SK-N-SH (cell line): Measurements from ENCODE around the gene PIAS1. TPM values are rescaled to one million over a fixed set of nuclear protein-coding genes. Genes with fewer than 3 reads are reported as not detected.
"Not testable (repeated sequence)": the region's sequence is repeated elsewhere in the genome, so short reads cannot be mapped to it uniquely, and the experiment has no call there.

Experiments
- CTCF ChIA-PET: fragments of 300-600, 350-600 bp; formaldehyde crosslinking; extraction: SDS; loops from one replicate; lab custom pipeline; 2021; lab: Yijun Ruan, JAX
- POLR2A ChIA-PET: fragments of 350-600 bp; sonication (Branson Sonifier 250); formaldehyde crosslinking; extraction: SDS; loops from one replicate; lab custom pipeline; 2020; ENCODE audit warnings: antibody characterized with exemption, inconsistent platforms; lab: Yijun Ruan, JAX
- DNase-seq: peaks from one replicate; pipeline ENCODE4 v3.0.0; 2012
- H2AFZ ChIP-seq: fragments of 200-600 bp; sonication (generic); 2 replicates; pipeline ENCODE4 v1.8.1; 2016; ENCODE audit warnings: antibody characterized with exemption, mild to moderate bottlenecking, low read depth
- H3F3A ChIP-seq: fragments of 200-600 bp; sonication (generic); replicated peaks from 2 replicates; pipeline ENCODE3; 2016; ENCODE audit warnings: antibody characterized with exemption, mild to moderate bottlenecking; ENCODE audit not compliant: insufficient read depth
- H3K27ac ChIP-seq, 2 experiments: fragments of 200-500 bp in 1 of 2; fragments of 200-600 bp in 1 of 2; sonication (Bioruptor generic) in 1 of 2; sonication (generic), shearing (Covaris generic) in 1 of 2; 2 replicates each; pipeline versions ENCODE4 v1.5.1 to v1.6.1; 2014 to 2016; ENCODE audit warnings: low read depth in 2 of 2, inconsistent platforms in 1 of 2, low read length in 1 of 2, mild to moderate bottlenecking in 1 of 2, mixed read lengths in 1 of 2
- H3K27me3 ChIP-seq: fragments of 200-600 bp; sonication (generic), shearing (Covaris generic); 2 replicates; pipeline ENCODE4 v1.6.1; 2016; ENCODE audit warnings: mixed run types; ENCODE audit not compliant: insufficient read depth
- H3K36me3 ChIP-seq, 2 experiments: fragments of 200-500 bp in 1 of 2; fragments of 200-600 bp in 1 of 2; sonication (Bioruptor generic) in 1 of 2; sonication (generic) in 1 of 2; replicated peaks in 1 of 2; 2 replicates each; pipeline versions ENCODE3 to v1.5.1; 2014 to 2016; ENCODE audit warnings: low read length in 1 of 2, mild to moderate bottlenecking in 1 of 2; ENCODE audit not compliant: insufficient read depth in 2 of 2, control insufficient read depth in 1 of 2
- H3K4me1 ChIP-seq, 2 experiments: fragments of 200-500 bp in 1 of 2; fragments of 200-600 bp in 1 of 2; sonication (Bioruptor generic) in 1 of 2; sonication (generic), shearing (Covaris generic) in 1 of 2; 2 replicates each; pipeline versions ENCODE4 v1.5.1 to v1.6.1; 2014 to 2016; ENCODE audit warnings: low read depth in 1 of 2, low read length in 1 of 2, mixed run types in 1 of 2; ENCODE audit not compliant: insufficient read depth in 2 of 2, control insufficient read depth in 1 of 2
- H3K4me2 ChIP-seq: fragments of 200-600 bp; sonication (generic), shearing (Covaris generic); 2 replicates; pipeline ENCODE4 v1.6.1; 2017; ENCODE audit warnings: mixed run types
- H3K4me3 ChIP-seq, 2 experiments: fragments of 200-500 bp in 1 of 2; fragments of 200-600 bp in 1 of 2; sonication (Bioruptor generic) in 1 of 2; sonication (generic), shearing (Covaris generic) in 1 of 2; 2 replicates each; pipeline versions ENCODE4 v1.5.1 to v1.8.1; 2014 to 2016; ENCODE audit warnings: low read depth in 2 of 2, inconsistent platforms in 1 of 2, low read length in 1 of 2, mild to moderate bottlenecking in 1 of 2, mixed read lengths in 1 of 2, moderate library complexity in 1 of 2
- H3K79me2 ChIP-seq: fragments of 200-600 bp; sonication (generic); 2 replicates; pipeline ENCODE4 v1.8.1; 2017; ENCODE audit warnings: mild to moderate bottlenecking; ENCODE audit not compliant: insufficient read depth
- H3K9ac ChIP-seq: fragments of 200-600 bp; sonication (generic); 2 replicates; pipeline ENCODE4 v1.6.1; 2017; ENCODE audit warnings: mixed run types
- H3K9me2 ChIP-seq: fragments of 200-600 bp; sonication (generic); 2 replicates; pipeline ENCODE4 v1.6.1; 2017; ENCODE audit warnings: mixed run types
- H3K9me3 ChIP-seq: fragments of 200-600 bp; sonication (generic); 2 replicates; pipeline ENCODE4 v1.6.1; 2017; ENCODE audit warnings: mixed run types, mild to moderate bottlenecking, moderate library complexity
- H4K20me1 ChIP-seq: fragments of 200-600 bp; sonication (generic); 2 replicates; pipeline ENCODE4 v1.6.1; 2017; ENCODE audit warnings: mild to moderate bottlenecking, mixed run types; ENCODE audit not compliant: insufficient read depth
- FOXJ3 ChIP-seq: sonication (generic); formaldehyde crosslinking; IDR thresholded peaks from 2 replicates; pipeline ENCODE4 v1.5.1; 2020; ENCODE audit warnings: mild to moderate bottlenecking, missing genetic modification reagents
- GABPA ChIP-seq: IDR thresholded peaks from 2 replicates; pipeline ENCODE4 v1.4.0; 2012; ENCODE audit warnings: low read depth, mild to moderate bottlenecking
- RFX5 ChIP-seq: IDR thresholded peaks from 2 replicates; pipeline ENCODE4 v1.6.1; 2012; ENCODE audit warnings: mild to moderate bottlenecking, improper control_type of control experiment, low read length
- RXRA ChIP-seq: IDR thresholded peaks from 2 replicates; pipeline ENCODE4 v1.4.0; 2012; ENCODE audit warnings: low read depth, mild to moderate bottlenecking, borderline replicate concordance
- SIN3A ChIP-seq: IDR thresholded peaks from 2 replicates; pipeline ENCODE4 v1.6.1; 2012; ENCODE audit warnings: low read depth, mild to moderate bottlenecking, low read length, moderate library complexity, borderline replicate concordance
- SMC3 ChIP-seq: IDR thresholded peaks from 2 replicates; pipeline ENCODE4 v1.6.1; 2012; ENCODE audit warnings: low read depth, low read length, improper control_type of control experiment
- TEAD4 ChIP-seq: IDR thresholded peaks from 2 replicates; pipeline ENCODE4 v1.4.0; 2012; ENCODE audit warnings: mild to moderate bottlenecking, borderline replicate concordance; ENCODE audit not compliant: insufficient read depth
- WGBS: methylation state at CpG from one replicate; pipeline ENCODE4 v1.1.6; 2017; ENCODE audit warnings: low lambda C conversion rate; 5-methylcytosine and 5-hydroxymethylcytosine counted together
- polyA plus RNA-seq, 3 experiments: library from polyadenylated mRNA; depleted of rRNA; stranded (reverse); fragments of >200 nt; gene quantifications; 2 replicates each; pipeline ENCODE4 v1.2.3, GENCODE V29; 2012
- TF ChIP-seq, protein P1 (sequence below): fragments of 150-350 bp; IDR thresholded peaks from 2 replicates; pipeline ENCODE4 v1.6.1; 2016; ENCODE audit warnings: mild to moderate bottlenecking, low read depth, low read length
- TF ChIP-seq, protein P2 (sequence below): IDR thresholded peaks from 2 replicates; pipeline ENCODE4 v1.4.0; 2012; ENCODE audit warnings: low read depth, borderline replicate concordance
- TF ChIP-seq, protein P3 (sequence below): IDR thresholded peaks from 2 replicates; pipeline ENCODE4 v1.4.0; 2012; ENCODE audit warnings: low read depth, borderline replicate concordance

Gene PIAS1
- polyA plus RNA-seq, 1 of the 3 experiments (the other 2 are of a cell fraction) = 9.0 TPM

DNA sequence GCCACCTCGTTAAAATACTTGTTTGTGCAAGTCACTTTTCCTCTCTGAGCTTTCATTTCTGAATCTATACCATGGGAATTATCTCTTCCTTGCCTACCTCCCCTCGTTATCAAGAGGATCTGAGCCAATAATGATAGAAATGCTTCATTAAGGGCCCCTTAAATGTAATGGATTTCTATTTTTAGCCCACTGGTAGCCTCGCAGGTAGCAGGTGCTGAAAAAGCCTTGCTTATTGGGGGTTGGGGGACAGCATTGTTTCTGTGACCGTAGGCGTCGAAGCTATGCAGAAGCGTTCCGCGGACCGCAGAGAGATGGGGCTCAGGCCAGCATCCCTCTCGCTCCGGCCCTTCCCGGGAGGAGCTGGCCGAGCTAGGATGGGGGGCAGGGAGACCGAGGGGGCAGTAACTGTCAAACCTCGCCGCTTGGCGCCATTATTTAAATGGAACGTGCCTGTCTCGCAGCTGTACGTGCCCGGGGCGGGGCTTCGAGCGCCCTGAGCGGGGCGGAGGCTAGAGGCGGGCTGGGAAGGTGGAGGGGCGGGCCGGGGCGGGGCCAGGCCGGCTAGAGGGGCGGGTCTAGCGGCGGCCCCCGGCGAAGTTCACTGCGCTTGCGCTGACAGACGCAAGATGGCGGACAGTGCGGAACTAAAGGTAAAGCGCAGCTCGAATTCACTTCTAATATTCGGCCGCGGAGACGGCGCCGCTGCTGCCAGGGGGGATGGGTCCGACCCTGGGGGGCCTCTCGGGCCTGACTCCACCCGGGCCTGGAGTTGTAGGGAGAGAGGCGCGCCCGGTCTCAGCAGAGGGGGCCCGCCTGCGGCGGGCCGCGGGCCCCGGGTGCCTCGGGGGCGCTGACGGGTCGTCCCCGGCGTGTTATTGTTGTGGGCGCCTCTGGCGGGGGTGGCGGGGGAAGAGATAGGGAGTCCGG lies at the start of gene PIAS1 (continued):
- TF ChIP-seq, protein P1, sequence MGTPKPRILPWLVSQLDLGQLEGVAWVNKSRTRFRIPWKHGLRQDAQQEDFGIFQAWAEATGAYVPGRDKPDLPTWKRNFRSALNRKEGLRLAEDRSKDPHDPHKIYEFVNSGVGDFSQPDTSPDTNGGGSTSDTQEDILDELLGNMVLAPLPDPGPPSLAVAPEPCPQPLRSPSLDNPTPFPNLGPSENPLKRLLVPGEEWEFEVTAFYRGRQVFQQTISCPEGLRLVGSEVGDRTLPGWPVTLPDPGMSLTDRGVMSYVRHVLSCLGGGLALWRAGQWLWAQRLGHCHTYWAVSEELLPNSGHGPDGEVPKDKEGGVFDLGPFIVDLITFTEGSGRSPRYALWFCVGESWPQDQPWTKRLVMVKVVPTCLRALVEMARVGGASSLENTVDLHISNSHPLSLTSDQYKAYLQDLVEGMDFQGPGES = no peak
- TF ChIP-seq FOXJ3 (no peak), GABPA (no peak), SMC3 (no peak), SIN3A (no peak), RFX5 (no peak), TEAD4 (no peak), RXRA (no peak)
- TF ChIP-seq, protein P2, sequence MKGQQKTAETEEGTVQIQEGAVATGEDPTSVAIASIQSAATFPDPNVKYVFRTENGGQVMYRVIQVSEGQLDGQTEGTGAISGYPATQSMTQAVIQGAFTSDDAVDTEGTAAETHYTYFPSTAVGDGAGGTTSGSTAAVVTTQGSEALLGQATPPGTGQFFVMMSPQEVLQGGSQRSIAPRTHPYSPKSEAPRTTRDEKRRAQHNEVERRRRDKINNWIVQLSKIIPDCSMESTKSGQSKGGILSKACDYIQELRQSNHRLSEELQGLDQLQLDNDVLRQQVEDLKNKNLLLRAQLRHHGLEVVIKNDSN = no peak
- TF ChIP-seq, protein P3, sequence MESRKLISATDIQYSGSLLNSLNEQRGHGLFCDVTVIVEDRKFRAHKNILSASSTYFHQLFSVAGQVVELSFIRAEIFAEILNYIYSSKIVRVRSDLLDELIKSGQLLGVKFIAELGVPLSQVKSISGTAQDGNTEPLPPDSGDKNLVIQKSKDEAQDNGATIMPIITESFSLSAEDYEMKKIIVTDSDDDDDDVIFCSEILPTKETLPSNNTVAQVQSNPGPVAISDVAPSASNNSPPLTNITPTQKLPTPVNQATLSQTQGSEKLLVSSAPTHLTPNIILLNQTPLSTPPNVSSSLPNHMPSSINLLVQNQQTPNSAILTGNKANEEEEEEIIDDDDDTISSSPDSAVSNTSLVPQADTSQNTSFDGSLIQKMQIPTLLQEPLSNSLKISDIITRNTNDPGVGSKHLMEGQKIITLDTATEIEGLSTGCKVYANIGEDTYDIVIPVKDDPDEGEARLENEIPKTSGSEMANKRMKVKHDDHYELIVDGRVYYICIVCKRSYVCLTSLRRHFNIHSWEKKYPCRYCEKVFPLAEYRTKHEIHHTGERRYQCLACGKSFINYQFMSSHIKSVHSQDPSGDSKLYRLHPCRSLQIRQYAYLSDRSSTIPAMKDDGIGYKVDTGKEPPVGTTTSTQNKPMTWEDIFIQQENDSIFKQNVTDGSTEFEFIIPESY = no peak
- TF ChIP-seq, all 33 proteins: peak for 11

DNA sequence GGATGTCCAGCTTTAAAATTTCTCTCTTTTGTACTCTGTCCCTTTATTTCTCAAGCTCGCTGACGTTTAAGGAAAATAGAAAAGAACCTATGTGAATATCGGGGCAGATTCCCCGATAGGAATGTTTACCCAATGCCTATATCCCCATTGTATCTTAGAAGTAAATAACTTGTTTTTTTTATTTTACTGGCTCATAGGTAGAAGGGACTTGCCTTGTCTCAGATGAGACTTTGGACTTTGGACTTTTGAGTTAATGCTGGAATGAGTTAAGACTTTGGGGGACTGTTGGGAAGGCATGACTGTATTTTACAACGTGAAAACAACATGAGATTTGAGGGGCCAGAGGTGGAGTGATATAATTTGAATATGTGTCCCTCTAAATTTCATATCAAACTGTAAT lies 46.5 kb upstream of the PIAS1 start:
- H3K4me2 ChIP-seq, POLR2A ChIA-PET, H3K4me3 ChIP-seq, DNase-seq, H2AFZ ChIP-seq, H3K4me1 ChIP-seq, H3K27ac ChIP-seq, H3K36me3 ChIP-seq, H4K20me1 ChIP-seq, H3F3A ChIP-seq, H3K9me2 ChIP-seq, H3K27me3 ChIP-seq, CTCF ChIA-PET, H3K9ac ChIP-seq, H3K9me3 ChIP-seq, H3K79me2 ChIP-seq: not testable (repeated sequence)
- WGBS = 58% methylated on average over 5 of the region's 5 CpGs
